ENCODE data around the gene CNTNAP5.

Gene CNTNAP5
- total RNA-seq = 0 reads per million in 4 donors

- DNase-seq = no peak
Measured at GRCh38 chr2:124025171-124025580, at the start of gene CNTNAP5. TSS of gene CNTNAP5 (plus strand) at chr2:124025287. CDS start at chr2:124025651, 364 bp downstream.

- no peak for DNase-seq
Measured at GRCh38 chr2:123976054-123976648, 48.9 kb upstream of the CNTNAP5 start.

GRCh38 chr2:123993728-123994323 lies 31.3 kb upstream of the CNTNAP5 start:
- DNase-seq = peak in 2 of 5 donors; percentile 0

- no peak for DNase-seq
Measured at GRCh38 chr2:123999681-124000080, 25.4 kb upstream of the CNTNAP5 start.

- DNase-seq = no peak
Measured at GRCh38 chr2:124001696-124002430, 23.2 kb upstream of the CNTNAP5 start.

- DNase-seq = no peak
Measured at GRCh38 chr2:124018890-124019289, 6.2 kb upstream of the CNTNAP5 start.

GRCh38 chr2:124024561-124025170 lies 421 bp upstream of the CNTNAP5 start:
- no peak for DNase-seq

- DNase-seq = no peak
Measured at GRCh38 chr2:124025891-124026434, 876 bp downstream of the CNTNAP5 start.

- DNase-seq = no peak
Measured at GRCh38 chr2:124026503-124026902, 1.4 kb downstream of the CNTNAP5 start.

GRCh38 chr2:124027182-124027581 lies 2.1 kb downstream of the CNTNAP5 start:
- DNase-seq = no peak

GRCh38 chr2:124032799-124033198 lies 7.7 kb downstream of the CNTNAP5 start:
- DNase-seq = no peak

- no peak for DNase-seq
Measured at GRCh38 chr2:124034265-124034664, 9.2 kb downstream of the CNTNAP5 start.

- DNase-seq = no peak
Measured at GRCh38 chr2:124035001-124035400, 9.9 kb downstream of the CNTNAP5 start.

- no peak for DNase-seq
Measured at GRCh38 chr2:124039032-124039431, 13.9 kb downstream of the CNTNAP5 start.

GRCh38 chr2:124039762-124040291 lies 14.7 kb downstream of the CNTNAP5 start:
- DNase-seq = no peak

- no peak for DNase-seq
Measured at GRCh38 chr2:124045894-124046293, 20.8 kb downstream of the CNTNAP5 start.

- DNase-seq = no peak
Measured at GRCh38 chr2:124046332-124046731, 21.2 kb downstream of the CNTNAP5 start.

- no peak for DNase-seq
Measured at GRCh38 chr2:124048102-124048501, 23.0 kb downstream of the CNTNAP5 start.

- DNase-seq = no peak
Measured at GRCh38 chr2:124048664-124049063, 23.6 kb downstream of the CNTNAP5 start.

- no peak for DNase-seq
Measured at GRCh38 chr2:124049136-124049535, 24.0 kb downstream of the CNTNAP5 start.

- DNase-seq = no peak
Measured at GRCh38 chr2:124050833-124051497, 25.9 kb downstream of the CNTNAP5 start.

GRCh38 chr2:124053796-124054195 lies 28.7 kb downstream of the CNTNAP5 start:
- no peak for DNase-seq

Data from T-helper 1 cell (primary cell).